ENCODE measurements around the gene CLASP1. TPM values are rescaled to one million over a fixed set of nuclear protein-coding genes. Genes with fewer than 3 reads are reported as not detected.

CLASP1 gene
- total and polyA plus RNA-seq, 4 donors: 7.5 to 50.0 (median 21.9) TPM

DNA sequence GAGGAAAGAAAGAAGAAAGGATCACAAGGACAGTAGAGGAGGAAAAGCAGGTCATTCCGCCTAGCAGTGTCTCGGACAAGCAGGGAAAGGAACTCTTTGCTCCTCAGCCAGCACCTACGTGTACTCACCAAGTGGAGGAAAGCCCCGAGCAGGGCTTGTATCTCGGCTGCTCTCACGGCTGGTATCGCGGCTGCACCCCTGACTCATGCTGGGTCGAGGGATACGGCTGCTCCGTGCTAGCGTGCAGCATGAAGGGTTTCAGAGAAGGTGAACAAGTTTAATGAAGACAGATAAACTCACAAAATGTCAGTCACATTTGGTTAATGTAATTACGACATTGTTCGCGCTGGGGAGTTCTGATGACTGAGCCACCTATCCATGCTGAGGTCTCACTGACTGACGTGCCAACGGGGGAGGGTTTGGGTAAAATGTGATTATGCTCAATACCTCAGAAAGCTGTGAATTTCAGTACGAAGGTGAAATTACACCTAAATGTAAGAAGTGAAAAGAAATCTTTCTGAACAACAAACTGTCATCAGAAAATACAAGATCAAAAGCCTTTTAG lies 230.7 kb downstream of the CLASP1 start:
- no peak for TF ChIP-seq HNF4G (IDR thresholded peaks at IDR 0.05)
- no peak for TF ChIP-seq GABPA (IDR thresholded peaks at IDR 0.05 in 1 of 2, conservative IDR thresholded peaks at IDR 0.05 in 1 of 2)
- no peak for TF ChIP-seq FOXA2 (IDR thresholded peaks at IDR 0.05)
- no peak for TF ChIP-seq HNF4A (conservative IDR thresholded peaks at IDR 0.05)
- no peak for TF ChIP-seq FOXA1 (IDR thresholded peaks at IDR 0.05)
- TF ChIP-seq YY1 (IDR thresholded peaks at IDR 0.05): no peak
- no peak for TF ChIP-seq JUND (IDR thresholded peaks at IDR 0.05)
- TF ChIP-seq ATF3 (IDR thresholded peaks at IDR 0.05): no peak
- no peak for TF ChIP-seq EGR1 (IDR thresholded peaks at IDR 0.05; ENCODE audit: low read depth in 2 of 2)
- TF ChIP-seq NR2F2 (IDR thresholded peaks at IDR 0.05): no peak
- no peak for TF ChIP-seq SP1 (IDR thresholded peaks at IDR 0.05)
- TF ChIP-seq TAF1 (conservative IDR thresholded peaks at IDR 0.05): no peak
- no peak for TF ChIP-seq MAX (IDR thresholded peaks at IDR 0.05)
- no peak for TF ChIP-seq ZBTB33 (IDR thresholded peaks at IDR 0.05)
- no peak for TF ChIP-seq REST (IDR thresholded peaks at IDR 0.05)
- TF ChIP-seq, protein P1, sequence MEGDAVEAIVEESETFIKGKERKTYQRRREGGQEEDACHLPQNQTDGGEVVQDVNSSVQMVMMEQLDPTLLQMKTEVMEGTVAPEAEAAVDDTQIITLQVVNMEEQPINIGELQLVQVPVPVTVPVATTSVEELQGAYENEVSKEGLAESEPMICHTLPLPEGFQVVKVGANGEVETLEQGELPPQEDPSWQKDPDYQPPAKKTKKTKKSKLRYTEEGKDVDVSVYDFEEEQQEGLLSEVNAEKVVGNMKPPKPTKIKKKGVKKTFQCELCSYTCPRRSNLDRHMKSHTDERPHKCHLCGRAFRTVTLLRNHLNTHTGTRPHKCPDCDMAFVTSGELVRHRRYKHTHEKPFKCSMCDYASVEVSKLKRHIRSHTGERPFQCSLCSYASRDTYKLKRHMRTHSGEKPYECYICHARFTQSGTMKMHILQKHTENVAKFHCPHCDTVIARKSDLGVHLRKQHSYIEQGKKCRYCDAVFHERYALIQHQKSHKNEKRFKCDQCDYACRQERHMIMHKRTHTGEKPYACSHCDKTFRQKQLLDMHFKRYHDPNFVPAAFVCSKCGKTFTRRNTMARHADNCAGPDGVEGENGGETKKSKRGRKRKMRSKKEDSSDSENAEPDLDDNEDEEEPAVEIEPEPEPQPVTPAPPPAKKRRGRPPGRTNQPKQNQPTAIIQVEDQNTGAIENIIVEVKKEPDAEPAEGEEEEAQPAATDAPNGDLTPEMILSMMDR (IDR thresholded peaks at IDR 0.05; ENCODE audit: low read depth, low read length, missing input control): no peak
- peaks cover 0 to 10% (median 3%) of the 10 kb centered on the region in 4 donors for H3K36me3 ChIP-seq (ENCODE audit: control insufficient read depth in 4 of 4, insufficient read depth in 3 of 4, low read depth in 1 of 4, low read length in 3 of 4)
- peaks cover 4 to 40% (median 18%) of the 10 kb centered on the region in 4 donors for H3K4me1 ChIP-seq (ENCODE audit: control insufficient read depth in 4 of 4, insufficient read depth in 4 of 4, low read length in 3 of 4)
- WGBS: 49% methylated on average over 18 of the region's 18 CpGs
- DNase-seq (ENCODE audit: low spot score): no peak
- no peaks in the 10 kb centered on the region for H3K9me3 ChIP-seq (ENCODE audit: control insufficient read depth in 4 of 4, low read length in 3 of 4)
- H3K27me3 ChIP-seq (ENCODE audit: control insufficient read depth in 4 of 4, insufficient read depth in 4 of 4, low read length in 3 of 4): no peaks in the 10 kb centered on the region
- H3K9ac ChIP-seq (ENCODE audit: low read depth in 1 of 2, low read length in 2 of 2): peak overlapping the region; percentile 38 to 50
- H3K4me3 ChIP-seq (ENCODE audit: low read depth in 1 of 3, low read length in 3 of 3): peak overlapping the region; percentile 42 to 55 (median 50)
- H3K27ac ChIP-seq (ENCODE audit: low read depth in 1 of 2, low read length in 2 of 2): peak overlapping the region; percentile 62 to 76
